DOHH2 (cell line): ENCODE measurements around the gene PKD1.

Source experiments
- CTCF ChIP-seq: fragments of 200-600 bp; sonication (generic); IDR thresholded peaks from one replicate; pipeline ENCODE4 v1.5.1; 2014; ENCODE audit warnings: antibody characterized with exemption, mild to moderate bottlenecking, low read depth, low read length; ENCODE audit not compliant: poor library complexity, severe bottlenecking
- EZH2phosphoT487 ChIP-seq: fragments of 200-600 bp; sonication (generic); IDR thresholded peaks from 2 replicates; pipeline ENCODE4 v1.6.1; 2017; ENCODE audit warnings: borderline replicate concordance, mild to moderate bottlenecking, antibody characterized with exemption, low read length, moderate library complexity, mixed read lengths

DNA sequence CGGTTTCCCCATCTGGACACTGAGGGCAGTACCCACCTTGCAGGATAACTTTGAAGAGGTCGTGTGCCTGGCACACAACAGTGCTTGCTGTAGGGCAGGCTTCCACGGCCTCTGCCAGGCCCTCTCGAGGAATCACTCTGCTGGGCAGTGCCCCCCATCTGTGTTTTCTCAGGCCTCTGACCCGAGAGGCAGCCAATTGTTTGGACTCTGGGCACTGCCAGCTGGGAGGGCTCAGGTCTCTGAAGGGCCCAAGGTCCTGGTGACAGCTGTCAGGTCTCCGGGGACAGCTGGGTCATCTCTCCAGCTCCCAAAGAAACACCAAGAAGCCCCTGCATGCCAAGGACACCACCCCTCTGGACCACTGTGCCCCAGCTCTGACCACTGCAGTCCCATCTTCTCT, 11.7 kb upstream of the PKD1 start:
- TF ChIP-seq CTCF = no peak
- TF ChIP-seq EZH2phosphoT487 = no peak
